GM21528 (cell line): ENCODE data around the gene DNAJC22.
"Not testable (repeated sequence)": the region's sequence is repeated elsewhere in the genome, so short reads cannot be mapped to it uniquely, and the experiment has no call there.

Experiments
- ATAC-seq: cut with Tn5 transposase; IDR thresholded peaks from one replicate; pipeline ENCODE4 v1.9.1; 2021; ENCODE audit warnings: mild to moderate bottlenecking, moderate library complexity; ENCODE audit not compliant: unreplicated experiment, low FRiP score

DNAJC22 gene

DNA sequence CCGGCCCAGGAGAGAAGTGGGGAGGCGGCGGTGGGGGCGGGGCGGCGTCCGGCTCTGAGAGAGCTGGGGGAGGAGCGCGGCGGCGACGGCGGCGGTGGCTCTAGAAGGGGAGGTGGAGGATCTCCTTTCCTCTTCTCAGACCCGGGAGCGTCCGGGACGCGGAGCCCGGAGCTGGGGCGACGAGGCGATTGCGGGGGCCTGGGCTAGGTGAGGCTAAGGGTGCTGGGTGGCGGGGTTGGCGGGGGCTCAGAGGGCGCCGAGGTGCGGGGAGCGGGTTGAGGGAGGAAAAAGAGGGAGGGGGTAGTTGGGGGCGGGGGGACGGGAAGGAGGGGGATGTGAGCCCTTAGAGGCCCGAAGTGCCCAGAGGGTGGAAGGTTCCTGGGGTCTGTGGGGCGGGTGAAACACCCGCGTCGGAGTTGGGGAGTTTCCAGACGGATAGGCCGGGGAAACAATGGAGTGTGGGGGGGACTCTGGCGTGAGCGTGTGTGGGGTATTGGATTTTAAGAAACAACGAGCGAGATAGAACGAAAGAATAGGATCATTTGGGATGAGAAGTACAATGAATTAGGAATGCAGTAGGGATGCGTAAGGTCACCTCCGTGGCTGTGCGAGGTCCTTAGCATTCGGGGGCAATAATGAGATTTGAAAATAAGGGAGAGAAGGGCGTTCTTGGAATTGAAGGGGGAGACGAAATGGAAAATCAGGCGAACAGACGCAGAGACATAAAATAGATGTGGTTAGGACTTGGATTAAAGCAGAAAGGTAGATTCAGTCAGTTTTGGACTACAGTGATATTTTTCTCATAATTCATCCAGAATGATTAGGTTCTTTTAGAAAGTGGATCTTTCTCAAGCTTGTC is 20.9 kb downstream of the DNAJC22 start, which contains the start of gene SPATS2:
Gene SPATS2 (plus strand): TSS at position 82 of the 859 bp plus-strand sequence. CDS start 93,551 bp downstream, outside the sequence.
- ATAC-seq: no peak

DNA sequence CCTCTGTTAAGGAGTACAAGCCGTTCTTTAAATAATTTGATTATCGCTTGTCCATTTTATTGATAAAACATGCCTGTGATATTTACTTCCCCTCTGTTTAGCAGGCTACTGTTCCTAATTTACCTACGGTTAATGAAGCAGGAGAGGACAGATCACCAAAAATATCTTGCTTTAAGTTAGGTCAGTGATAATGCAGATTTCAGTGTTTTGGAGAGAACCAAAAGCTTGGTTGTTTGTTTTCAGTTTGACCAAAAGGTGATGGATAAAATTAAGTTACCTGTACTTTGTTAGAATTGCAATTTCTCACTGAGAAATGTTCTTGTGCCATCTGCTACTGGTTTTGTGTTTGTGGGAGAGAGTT is 21.5 kb downstream of the DNAJC22 start:
- ATAC-seq: no peak

DNA sequence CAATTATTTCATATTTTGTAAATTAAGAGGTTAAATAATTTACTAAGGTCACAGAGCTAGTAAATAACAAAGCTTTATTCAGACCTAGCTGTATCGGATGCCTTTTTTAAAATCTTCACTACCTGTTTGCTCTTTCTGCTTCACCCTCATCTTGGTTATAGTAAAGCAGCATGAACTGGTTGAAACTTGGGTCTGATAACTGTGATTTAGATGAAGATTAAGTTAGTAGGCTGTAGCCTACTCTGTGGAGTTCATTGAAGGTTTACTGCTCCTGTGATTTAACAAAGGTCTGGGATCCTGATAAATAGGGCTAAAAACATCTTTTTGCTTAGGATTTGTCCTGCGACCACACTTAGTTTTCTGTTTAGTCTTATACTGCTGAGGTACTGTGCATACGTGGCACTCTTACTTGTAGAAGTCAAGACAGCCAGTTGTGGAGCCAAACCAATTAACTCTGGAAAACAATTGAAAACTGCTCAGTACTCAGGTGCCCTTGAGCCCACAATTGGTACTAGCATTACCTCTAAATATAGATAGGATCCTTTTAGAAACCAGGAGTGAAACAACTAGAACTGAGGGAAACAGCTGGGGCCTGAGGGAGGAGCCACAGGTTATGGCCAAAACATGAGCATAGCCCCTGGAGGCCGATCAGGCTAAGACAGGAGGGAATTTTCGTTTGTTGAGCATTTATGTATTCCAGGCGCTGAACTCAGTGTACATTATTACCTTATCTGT is 22.9 kb downstream of the DNAJC22 start:
- peak; percentile 40 for ATAC-seq

DNA sequence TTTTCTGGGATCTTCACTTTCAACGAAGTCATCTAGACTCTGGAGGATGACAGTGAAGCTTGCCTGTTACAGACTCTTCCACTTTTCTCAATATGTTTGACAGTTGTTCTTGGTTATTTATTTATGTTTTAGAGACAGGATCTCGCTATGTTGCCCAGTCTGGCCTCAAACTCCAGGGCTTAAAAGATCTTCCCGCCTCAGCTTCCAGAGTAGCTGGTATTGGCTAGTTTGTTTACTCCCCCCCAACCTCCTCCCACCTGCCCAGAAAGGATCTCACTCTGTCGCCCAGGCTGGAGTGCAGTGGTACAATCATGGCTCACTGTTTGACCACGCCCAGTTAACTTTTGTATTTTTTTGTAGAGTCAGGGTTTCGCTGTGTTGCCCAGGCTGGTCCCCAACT is 23.9 kb downstream of the DNAJC22 start:
- no peak for ATAC-seq

DNA sequence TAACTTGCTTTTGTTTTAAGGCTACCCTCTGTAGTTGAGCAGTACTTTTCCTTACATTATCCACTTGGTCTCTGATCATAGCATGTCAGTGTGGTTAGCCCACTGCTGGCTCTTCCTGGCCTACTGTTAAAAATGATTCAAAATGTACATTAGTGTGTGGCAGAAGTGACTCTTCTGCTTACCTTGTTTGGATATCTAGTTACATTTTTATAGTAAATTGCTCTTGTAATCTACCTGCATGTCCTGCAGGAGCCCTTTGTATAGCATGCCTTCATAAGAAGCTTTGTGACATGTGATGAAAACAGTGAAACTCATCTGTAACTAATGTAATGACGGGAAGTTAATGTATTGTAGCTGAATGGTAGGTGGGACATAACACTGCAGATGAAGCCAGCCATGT is 28.7 kb downstream of the DNAJC22 start:
- no peak for ATAC-seq

DNA sequence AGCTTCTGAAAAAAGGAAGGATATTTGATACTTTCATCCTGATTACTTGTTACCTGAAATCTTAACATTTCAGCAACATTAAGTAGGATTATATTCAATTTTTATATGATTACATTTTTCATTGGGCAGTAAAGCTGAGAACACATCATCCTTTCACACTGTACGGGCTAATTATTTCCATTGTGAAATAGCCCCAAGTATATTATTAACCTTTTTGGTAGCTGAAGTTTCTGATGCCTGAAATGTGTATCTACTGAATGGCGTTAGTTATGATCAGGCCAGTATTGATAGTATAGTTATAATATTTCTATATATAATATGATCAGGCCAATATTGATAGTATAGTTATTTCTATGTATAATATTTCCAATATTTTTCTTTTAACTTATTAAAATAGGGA is 30.7 kb downstream of the DNAJC22 start:
- no peak for ATAC-seq

- not testable (repeated sequence) for ATAC-seq
These were observed 33.5 kb downstream of the DNAJC22 start for GRCh38 chr12:49380184-49380583.

DNA sequence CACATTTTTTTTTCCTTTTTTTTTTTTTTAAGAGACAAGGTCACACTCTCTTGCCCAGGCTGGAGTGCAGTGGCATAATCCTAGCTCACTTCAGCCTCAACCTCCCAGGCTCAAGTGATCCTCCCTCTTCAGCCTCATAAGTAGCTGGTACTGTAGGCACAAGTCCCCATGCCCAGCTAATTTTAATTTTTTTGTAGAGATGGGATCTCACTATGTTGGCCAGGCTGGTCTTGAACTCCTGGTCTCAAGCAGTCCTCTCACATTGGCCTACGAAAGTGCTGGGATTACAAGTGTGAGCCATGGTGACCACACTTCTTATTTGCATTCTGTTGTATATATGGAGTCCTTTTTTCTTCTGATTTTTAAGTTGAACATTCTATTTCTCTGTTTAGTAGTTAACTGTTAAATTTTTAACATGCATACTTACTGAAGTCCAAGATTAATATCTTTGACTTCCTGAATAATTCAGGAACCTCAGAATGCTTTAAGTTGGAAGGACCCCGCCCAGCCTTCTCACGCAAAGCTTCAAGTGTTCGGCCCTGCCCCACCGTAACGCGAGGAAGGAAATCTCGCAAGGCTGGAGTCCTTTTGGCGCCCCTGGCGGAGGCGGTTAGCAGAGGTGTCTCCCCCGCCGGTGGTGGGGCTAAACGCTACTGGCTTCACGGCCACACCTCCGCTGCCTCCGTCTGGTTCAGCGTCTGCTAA is 42.1 kb downstream of the DNAJC22 start:
- no peak for ATAC-seq

DNA sequence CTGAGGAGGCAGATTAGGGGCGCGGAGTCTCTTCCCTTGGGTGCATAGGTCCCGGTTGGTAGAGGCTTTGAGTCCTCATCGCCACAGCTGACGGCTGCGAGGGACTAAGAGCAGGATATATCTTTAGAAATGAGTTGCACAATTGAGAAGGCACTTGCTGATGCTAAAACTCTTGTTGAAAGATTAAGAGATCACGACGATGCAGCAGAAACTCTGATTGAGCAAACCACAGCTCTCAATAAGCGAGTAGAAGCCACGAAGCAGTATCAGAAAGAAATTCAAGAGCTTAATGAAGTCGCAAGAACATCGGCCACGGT is 42.7 kb downstream of the DNAJC22 start:
- no peak for ATAC-seq

GRCh38 chr12:49397000-49397399 is 50.3 kb downstream of the DNAJC22 start:
- no peak for ATAC-seq

DNA sequence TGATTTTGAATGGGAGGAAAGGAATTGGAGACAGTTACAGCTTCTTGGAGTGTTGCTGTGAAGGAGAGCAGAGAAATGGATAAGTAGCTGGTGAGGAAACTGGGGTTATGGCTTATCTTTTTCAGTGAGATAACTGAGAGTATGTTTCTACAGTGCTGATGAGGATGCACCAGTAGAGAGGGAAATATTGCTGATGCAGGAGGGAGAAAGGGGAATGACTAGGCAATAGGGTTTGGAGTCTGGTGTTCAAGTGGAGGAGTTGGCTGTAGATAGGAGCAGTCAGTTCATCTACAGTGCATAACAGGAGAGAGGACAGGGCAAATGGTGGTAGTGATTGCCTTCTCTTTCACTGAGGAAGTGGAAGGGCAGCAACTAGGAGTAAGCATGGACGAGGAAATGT is 53.6 kb downstream of the DNAJC22 start:
- no peak for ATAC-seq
